Bronchial epithelial cell (primary cell): ENCODE results near the gene TLE3. TPM values are rescaled to one million over a fixed set of nuclear protein-coding genes. Genes with fewer than 3 reads are reported as not detected.

Source experiments
- DNase-seq: peaks from one replicate; pipeline ENCODE4 v3.0.0-alpha.2; 2010; ENCODE audit warnings: low read depth
- FAIRE-seq: peaks from 2 replicates; lab custom pipeline; 2011; peaks lifted over from hg19 to GRCh38; lab: Jason Lieb, UNC
- H3K27me3 ChIP-seq: 2 replicates; pipeline ENCODE4 v1.5.1; 2011; ENCODE audit warnings: low read length; ENCODE audit not compliant: control insufficient read depth, insufficient read depth
- H3K36me3 ChIP-seq: 2 replicates; pipeline ENCODE4 v1.5.1; 2011; ENCODE audit warnings: low read length; ENCODE audit not compliant: control insufficient read depth, insufficient read depth
- H3K4me3 ChIP-seq: 2 replicates; pipeline ENCODE4 v1.5.1; 2011; ENCODE audit warnings: mild to moderate bottlenecking, low read depth, low read length, control low read depth
- CTCF ChIP-seq: IDR thresholded peaks from 2 replicates; pipeline ENCODE4 v1.5.1; 2011; ENCODE audit warnings: mild to moderate bottlenecking, moderate library complexity, low read length, control low read depth, inconsistent platforms; ENCODE audit not compliant: insufficient read depth, severe bottlenecking
- total RNA-seq: library from RNA; depleted of rRNA; stranded (reverse); fragments of >200 nt; gene quantifications from 2 replicates; pipeline ENCODE4 v1.2.1, GENCODE V29; 2014

TLE3 gene
- total RNA-seq, 1 donor from 2014 or later, result 19.2 TPM

- Histone ChIP-seq H3K36me3 (no peaks in the 10 kb centered on the region), H3K4me3 (no peak overlapping the region), H3K27me3 (peaks cover 12% of the 10 kb centered on the region)
- no peak for FAIRE-seq
- TF ChIP-seq CTCF, result no peak
- no peak for DNase-seq
Observed at GRCh38 chr15:70109531-70109930, 11.8 kb upstream of the TLE3 start.

GRCh38 chr15:70103880-70104626 is 6.3 kb upstream of the TLE3 start:
- H3K27me3 ChIP-seq, result peaks cover 24% of the 10 kb centered on the region
- TF ChIP-seq CTCF, result no peak
- no peak overlapping the region for H3K4me3 ChIP-seq
- H3K36me3 ChIP-seq, result no peaks in the 10 kb centered on the region
- DNase-seq (no peak), FAIRE-seq (no peak)

- Histone ChIP-seq H3K36me3 (no peaks in the 10 kb centered on the region), H3K27me3 (peaks cover 24% of the 10 kb centered on the region), H3K4me3 (no peak overlapping the region)
- no peak for DNase-seq
- no peak for FAIRE-seq
- no peak for TF ChIP-seq CTCF
Observed at GRCh38 chr15:70102827-70103226, 5.1 kb upstream of the TLE3 start.

GRCh38 chr15:70101459-70102113 is 3.9 kb upstream of the TLE3 start:
- FAIRE-seq, result no peak
- H3K4me3 ChIP-seq, result no peak overlapping the region
- no peaks in the 10 kb centered on the region for H3K36me3 ChIP-seq
- peaks cover 23% of the 10 kb centered on the region for H3K27me3 ChIP-seq
- peak; percentile 67 for DNase-seq
- no peak for TF ChIP-seq CTCF

- no peak for FAIRE-seq
- no peak for DNase-seq
- TF ChIP-seq CTCF, result peak; percentile 38
Observed at GRCh38 chr15:70100474-70101341, 3.0 kb upstream of the TLE3 start.

More at GRCh38 chr15:70100474-70101341, 3.0 kb upstream of the TLE3 start:
- Histone ChIP-seq H3K27me3 (peaks cover 21% of the 10 kb centered on the region), H3K4me3 (peak overlapping the region; percentile 20), H3K36me3 (no peaks in the 10 kb centered on the region)
